HCT116 (cell line): ENCODE results near the gene GPR157. TPM values are rescaled to one million over a fixed set of nuclear protein-coding genes. Genes with fewer than 3 reads are reported as not detected.

Experiments used
- ATAC-seq: fragments of 200-7000 bp; cut with Tn5 transposase; 2 replicates; pipeline ENCODE4 v1.9.1; 2020; ENCODE audit warnings: mild to moderate bottlenecking, moderate library complexity
- BruUV-seq: library from RNA; stranded (reverse); fragments of 400-500 nt; replicated peaks from 2 replicates; lab custom pipeline; 2021; lab: Mats Ljungman, UMichigan
- CTCF ChIA-PET: fragments of 300-600 bp; sonication (Branson Sonifier 250); formaldehyde crosslinking; loops from one replicate; lab custom pipeline; 2021; ENCODE audit warnings: antibody characterized with exemption; lab: Charles Lee
- POLR2A ChIA-PET: fragments of 300-600, 350-600 bp; sonication (Branson Sonifier 250); formaldehyde crosslinking; loops from one replicate; lab custom pipeline; 2021; ENCODE audit warnings: antibody characterized with exemption; lab: Charles Lee
- RAD21 ChIA-PET, 2 experiments: fragments of 300-600 bp; sonication (Branson Sonifier 250); formaldehyde crosslinking; loops; one replicate each; lab custom pipeline; 2023; ENCODE audit warnings: low total read pairs in 2 of 2; ENCODE audit not compliant: uncharacterized antibody in 2 of 2, unreplicated experiment in 2 of 2, low non-redundant PET in 1 of 2; lab: Charles Lee
- DNase-seq: peaks from one replicate; pipeline ENCODE4 v3.0.0-alpha.2; 2010; ENCODE audit warnings: low read depth, low spot score
- H2AFZ ChIP-seq: fragments of 200-600 bp; shearing (Covaris generic), sonication (generic); 2 replicates; pipeline ENCODE4 v1.6.1; 2017; ENCODE audit warnings: low read depth, mixed run types, mixed read lengths, antibody characterized with exemption, low read length; ENCODE audit not compliant: poor library complexity, severe bottlenecking
- H3K27ac ChIP-seq: 2 replicates; pipeline ENCODE4 v1.5.1; 2012; ENCODE audit warnings: low read depth, low read length
- H3K27me3 ChIP-seq: fragments of 200-600 bp; sonication (generic); 2 replicates; pipeline ENCODE4 v1.6.1; 2016; ENCODE audit warnings: mixed run types, low read length, mixed read lengths; ENCODE audit not compliant: insufficient read depth
- H3K36me3 ChIP-seq, 2 experiments: fragments of 200-500 bp in 1 of 2; fragments of 200-600 bp in 1 of 2; sonication (Bioruptor generic) in 1 of 2; sonication (generic) in 1 of 2; 2 replicates each; pipeline versions ENCODE4 v1.5.1 to v1.6.1; 2014 to 2016; ENCODE audit warnings: low read length in 2 of 2, inconsistent platforms in 1 of 2, mixed read lengths in 1 of 2, mixed run types in 1 of 2; ENCODE audit not compliant: insufficient read depth in 2 of 2, control insufficient read depth in 1 of 2
- H3K4me1 ChIP-seq, 2 experiments: fragments of 200-600 bp in 1 of 2; sonication (generic) in 1 of 2; 2 replicates each; pipeline versions ENCODE4 v1.5.1 to v1.6.1; 2012 to 2017; ENCODE audit warnings: low read length in 2 of 2, inconsistent platforms in 1 of 2, mild to moderate bottlenecking in 1 of 2, mixed read lengths in 1 of 2, mixed run types in 1 of 2, moderate library complexity in 1 of 2; ENCODE audit not compliant: insufficient read depth in 2 of 2, control insufficient read depth in 1 of 2
- H3K4me2 ChIP-seq: fragments of 200-600 bp; sonication (generic); 2 replicates; pipeline ENCODE4 v1.6.1; 2017; ENCODE audit warnings: mixed run types, low read length, mixed read lengths
- H3K4me3 ChIP-seq, 2 experiments: fragments of 200-600 bp in 1 of 2; sonication (generic) in 1 of 2; replicated peaks in 1 of 2; 2 replicates each; pipeline ENCODE4 v1.5.1; 2011 to 2016; ENCODE audit warnings: low read length in 2 of 2, control low read depth in 1 of 2, low read depth in 1 of 2, mild to moderate bottlenecking in 1 of 2, mixed read lengths in 1 of 2, mixed run types in 1 of 2
- H3K79me2 ChIP-seq: fragments of 200-600 bp; sonication (generic); 2 replicates; pipeline ENCODE4 v1.6.1; 2017; ENCODE audit warnings: mild to moderate bottlenecking, mixed run types, low read length, moderate library complexity, mixed read lengths; ENCODE audit not compliant: insufficient read depth
- H3K9ac ChIP-seq: fragments of 200-600 bp; sonication (generic); 2 replicates; pipeline ENCODE4 v1.6.1; 2016; ENCODE audit warnings: low read length, mixed read lengths
- H3K9me2 ChIP-seq: fragments of 200-600 bp; sonication (generic), shearing (Covaris generic); 2 replicates; pipeline ENCODE4 v1.6.1; 2017; ENCODE audit warnings: mixed run types, mild to moderate bottlenecking, moderate library complexity; ENCODE audit not compliant: insufficient read depth
- H3K9me3 ChIP-seq, 2 experiments: fragments of 200-500 bp in 1 of 2; fragments of 200-600 bp in 1 of 2; sonication (Bioruptor generic) in 1 of 2; sonication (generic) in 1 of 2; 2 replicates each; pipeline ENCODE4 v1.6.1; 2014 to 2017; ENCODE audit warnings: low read length in 2 of 2, mixed read lengths in 2 of 2, inconsistent platforms in 1 of 2, low read depth in 1 of 2, mild to moderate bottlenecking in 1 of 2, mixed run types in 1 of 2, moderate library complexity in 1 of 2; ENCODE audit not compliant: control insufficient read depth in 1 of 2, insufficient read depth in 1 of 2
- H4K20me1 ChIP-seq: fragments of 200-600 bp; sonication (generic), shearing (Covaris generic); 2 replicates; pipeline ENCODE4 v1.6.1; 2017; ENCODE audit warnings: mixed run types, mild to moderate bottlenecking, moderate library complexity; ENCODE audit not compliant: insufficient read depth
- EGR1 ChIP-seq: IDR thresholded peaks from 2 replicates; pipeline ENCODE4 v1.6.1; 2012; ENCODE audit warnings: low read depth
- EZH2phosphoT487 ChIP-seq: fragments of 200-600 bp; IDR thresholded peaks from 2 replicates; pipeline ENCODE4 v1.6.1; 2018; ENCODE audit warnings: antibody characterized with exemption, borderline replicate concordance
- FOSL1 ChIP-seq: IDR thresholded peaks from 2 replicates; pipeline ENCODE4 v1.6.1; 2012; ENCODE audit warnings: low read depth
- JUND ChIP-seq: IDR thresholded peaks from 2 replicates; pipeline ENCODE4 v1.6.1; 2012
- MAX ChIP-seq: IDR thresholded peaks from 2 replicates; pipeline ENCODE4 v1.6.1; 2012
- POLR2AphosphoS5 ChIP-seq: IDR thresholded peaks from 2 replicates; pipeline ENCODE4 v1.6.1; 2011; ENCODE audit warnings: mild to moderate bottlenecking, low read depth, low read length, moderate library complexity
- SIN3A ChIP-seq: IDR thresholded peaks from 2 replicates; pipeline ENCODE4 v1.6.1; 2012; ENCODE audit warnings: low read depth
- SRF ChIP-seq: IDR thresholded peaks from 2 replicates; pipeline ENCODE4 v1.6.1; 2012; ENCODE audit warnings: low read depth
- TCF7L2 ChIP-seq: IDR thresholded peaks from 2 replicates; pipeline ENCODE4 v1.7.0; 2011; ENCODE audit warnings: borderline replicate concordance, inconsistent platforms; ENCODE audit not compliant: insufficient read depth, insufficient read length; ENCODE audit errors: extremely low read depth
- YY1 ChIP-seq: IDR thresholded peaks from 2 replicates; pipeline ENCODE4 v1.6.1; 2011; ENCODE audit warnings: low read length, low read depth, moderate library complexity, mild to moderate bottlenecking; ENCODE audit not compliant: insufficient replicate concordance; ENCODE audit errors: extremely low read depth
- ZNF274 ChIP-seq: fragments of 200-500 bp; sonication (Bioruptor generic); IDR thresholded peaks from 2 replicates; pipeline ENCODE4 v1.6.1; 2014; ENCODE audit warnings: mild to moderate bottlenecking, low read depth, low read length, inconsistent platforms
- intact Hi-C: fragments of 100-400 bp; cut with micrococcal nuclease; formaldehyde crosslinking; loops from 2 replicates; pipeline ENCODE4 v1.10.0; 2022
- total RNA-seq: library from RNA; stranded (reverse); gene quantifications from one replicate; pipeline ENCODE4 v1.2.1, GENCODE V29; 2021; ENCODE audit not compliant: unreplicated experiment
- TF ChIP-seq, protein P1 (sequence below): IDR thresholded peaks from 2 replicates; pipeline ENCODE4 v1.6.1; 2012
- TF ChIP-seq, protein P2 (sequence below): IDR thresholded peaks from 2 replicates; pipeline ENCODE4 v1.6.1; 2012; ENCODE audit warnings: low read depth

The GPR157 gene
- total RNA-seq, 1 experiment from 2014 or later, result 7.7 TPM

- Histone ChIP-seq H3K4me2 (no peak overlapping the region), H2AFZ (no peak overlapping the region), H3K27ac (no peak overlapping the region), H3K9me2 (no peaks in the 10 kb centered on the region), H3K79me2 (no peaks in the 10 kb centered on the region), H4K20me1 (no peaks in the 10 kb centered on the region), H3K9ac (no peak overlapping the region), H3K9me3 (no peaks in the 10 kb centered on the region), H3K4me3 (no peak overlapping the region), H3K4me1 (peaks cover 0 to 8% of the 10 kb centered on the region in 2 experiments; a peak in 1 of 4 replicates), H3K36me3 (no peaks in the 10 kb centered on the region), H3K27me3 (no peaks in the 10 kb centered on the region)
- DNase-seq (no peak), ATAC-seq (no peak)
- no TSS peak for BruUV-seq
- ChIA-PET RAD21 (no interaction called here), CTCF (no interaction called here), POLR2A (no interaction called here)
- intact Hi-C loops, result no loop called here
- TF ChIP-seq FOSL1 (no peak), POLR2AphosphoS5 (no peak), EGR1 (no peak), ZNF274 (no peak), TCF7L2 (no peak), YY1 (no peak), MAX (no peak), SIN3A (no peak), JUND (no peak), EZH2phosphoT487 (no peak), SRF (no peak)
- TF ChIP-seq, protein P1, sequence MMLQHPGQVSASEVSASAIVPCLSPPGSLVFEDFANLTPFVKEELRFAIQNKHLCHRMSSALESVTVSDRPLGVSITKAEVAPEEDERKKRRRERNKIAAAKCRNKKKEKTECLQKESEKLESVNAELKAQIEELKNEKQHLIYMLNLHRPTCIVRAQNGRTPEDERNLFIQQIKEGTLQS, result no peak
- TF ChIP-seq, protein P2, sequence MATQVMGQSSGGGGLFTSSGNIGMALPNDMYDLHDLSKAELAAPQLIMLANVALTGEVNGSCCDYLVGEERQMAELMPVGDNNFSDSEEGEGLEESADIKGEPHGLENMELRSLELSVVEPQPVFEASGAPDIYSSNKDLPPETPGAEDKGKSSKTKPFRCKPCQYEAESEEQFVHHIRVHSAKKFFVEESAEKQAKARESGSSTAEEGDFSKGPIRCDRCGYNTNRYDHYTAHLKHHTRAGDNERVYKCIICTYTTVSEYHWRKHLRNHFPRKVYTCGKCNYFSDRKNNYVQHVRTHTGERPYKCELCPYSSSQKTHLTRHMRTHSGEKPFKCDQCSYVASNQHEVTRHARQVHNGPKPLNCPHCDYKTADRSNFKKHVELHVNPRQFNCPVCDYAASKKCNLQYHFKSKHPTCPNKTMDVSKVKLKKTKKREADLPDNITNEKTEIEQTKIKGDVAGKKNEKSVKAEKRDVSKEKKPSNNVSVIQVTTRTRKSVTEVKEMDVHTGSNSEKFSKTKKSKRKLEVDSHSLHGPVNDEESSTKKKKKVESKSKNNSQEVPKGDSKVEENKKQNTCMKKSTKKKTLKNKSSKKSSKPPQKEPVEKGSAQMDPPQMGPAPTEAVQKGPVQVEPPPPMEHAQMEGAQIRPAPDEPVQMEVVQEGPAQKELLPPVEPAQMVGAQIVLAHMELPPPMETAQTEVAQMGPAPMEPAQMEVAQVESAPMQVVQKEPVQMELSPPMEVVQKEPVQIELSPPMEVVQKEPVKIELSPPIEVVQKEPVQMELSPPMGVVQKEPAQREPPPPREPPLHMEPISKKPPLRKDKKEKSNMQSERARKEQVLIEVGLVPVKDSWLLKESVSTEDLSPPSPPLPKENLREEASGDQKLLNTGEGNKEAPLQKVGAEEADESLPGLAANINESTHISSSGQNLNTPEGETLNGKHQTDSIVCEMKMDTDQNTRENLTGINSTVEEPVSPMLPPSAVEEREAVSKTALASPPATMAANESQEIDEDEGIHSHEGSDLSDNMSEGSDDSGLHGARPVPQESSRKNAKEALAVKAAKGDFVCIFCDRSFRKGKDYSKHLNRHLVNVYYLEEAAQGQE, result no peak
These were observed 63.6 kb downstream of the GPR157 start for GRCh38 chr1:9065213-9065751.
